Muscle layer of duodenum (tissue), 2 donors: ENCODE data around the gene HYAL1.

Experiments used
- H3K27ac ChIP-seq: one replicate; pipeline ENCODE4 v1.7.0; 2013; ENCODE audit warnings: mild to moderate bottlenecking, low read length
- H3K27me3 ChIP-seq: one replicate; pipeline ENCODE4 v1.7.0; 2013; ENCODE audit warnings: low read depth, mild to moderate bottlenecking, control low read depth, low read length
- H3K36me3 ChIP-seq, 2 donors: one replicate each; pipeline ENCODE4 v1.7.0; 2013; ENCODE audit warnings: low read length in 2 of 2, control low read depth in 1 of 2, mild to moderate bottlenecking in 1 of 2; ENCODE audit not compliant: insufficient read depth in 2 of 2, control insufficient read depth in 1 of 2
- H3K4me1 ChIP-seq, 2 donors: one replicate each; pipeline ENCODE4 v1.7.0; 2013; ENCODE audit warnings: low read length in 2 of 2, mild to moderate bottlenecking in 2 of 2, control low read depth in 1 of 2, moderate library complexity in 1 of 2; ENCODE audit not compliant: insufficient read depth in 2 of 2, control insufficient read depth in 1 of 2
- H3K4me3 ChIP-seq, 2 donors: one replicate each; pipeline ENCODE4 v1.7.0; 2013; ENCODE audit warnings: low read length in 2 of 2, low read depth in 1 of 2, mild to moderate bottlenecking in 1 of 2
- H3K9me3 ChIP-seq, 2 donors: one replicate each; pipeline ENCODE4 v1.7.0; 2013; ENCODE audit warnings: low read length in 2 of 2, control low read depth in 1 of 2, mild to moderate bottlenecking in 1 of 2; ENCODE audit not compliant: control insufficient read depth in 1 of 2
- donor health status: healthy.

The HYAL1 gene

GRCh38 chr3:50268703-50269451 is 34.5 kb downstream of the HYAL1 start, which contains the start of gene SEMA3B:
SEMA3B (plus strand) TSS chr3:50269147; CDS start chr3:50269241, 94 bp downstream.
- Histone ChIP-seq H3K9me3 (no peaks in the 10 kb centered on the region), H3K27ac (peak within 1 kb of the TSS; percentile 93), H3K27me3 (no peaks in the 10 kb centered on the region), H3K4me1 (peaks cover 35 to 53% of the 10 kb centered on the region in 2 donors), H3K4me3 (peak within 1 kb of the TSS; percentile 59 to 61), H3K36me3 (no peaks in the 10 kb centered on the region)

GRCh38 chr3:50268276-50268675 is 35.1 kb downstream of the HYAL1 start:
- Histone ChIP-seq H3K27me3 (no peaks in the 10 kb centered on the region), H3K27ac (peak overlapping the region; percentile 93), H3K4me1 (peaks cover 35 to 47% of the 10 kb centered on the region in 2 donors), H3K9me3 (no peaks in the 10 kb centered on the region), H3K36me3 (no peaks in the 10 kb centered on the region), H3K4me3 (peak overlapping the region; percentile 59 to 61)

DNA sequence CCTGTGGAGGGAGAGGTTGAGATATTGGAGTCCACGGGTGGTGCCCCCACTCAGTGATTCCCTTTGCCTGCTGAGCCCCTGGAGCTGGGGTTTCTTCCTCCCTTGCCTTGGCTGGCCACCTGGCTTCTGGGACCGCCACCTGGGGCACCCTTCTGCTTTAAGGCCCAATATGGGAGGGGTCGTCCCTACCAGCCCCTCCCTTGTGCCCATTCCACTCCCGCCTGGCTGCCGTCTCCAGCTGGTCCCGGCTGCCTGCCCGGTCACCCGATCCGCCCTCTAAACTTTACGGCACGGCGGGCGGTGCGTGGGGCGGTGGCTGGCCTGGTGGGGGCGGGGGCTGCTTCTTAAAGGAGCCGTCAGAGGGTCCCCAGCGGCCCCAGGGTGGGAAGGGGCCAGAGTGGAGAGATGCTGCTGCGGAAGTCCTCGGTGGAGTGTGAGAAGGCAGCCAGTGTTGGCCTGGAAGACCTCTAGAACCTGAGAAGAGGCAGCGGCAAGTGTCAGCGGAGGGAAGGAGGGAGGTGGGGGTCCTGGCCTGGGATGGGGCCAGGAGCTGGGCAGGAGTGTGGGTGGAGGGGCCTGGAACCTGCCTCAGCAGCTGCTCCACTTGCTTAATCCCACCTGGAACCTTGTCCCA is 36.0 kb downstream of the HYAL1 start:
- Histone ChIP-seq H3K4me3 (peak overlapping the region; percentile 59 to 61), H3K9me3 (no peaks in the 10 kb centered on the region), H3K4me1 (peaks cover 35 to 43% of the 10 kb centered on the region in 2 donors), H3K27ac (peak overlapping the region; percentile 93), H3K27me3 (no peaks in the 10 kb centered on the region), H3K36me3 (no peaks in the 10 kb centered on the region)

DNA sequence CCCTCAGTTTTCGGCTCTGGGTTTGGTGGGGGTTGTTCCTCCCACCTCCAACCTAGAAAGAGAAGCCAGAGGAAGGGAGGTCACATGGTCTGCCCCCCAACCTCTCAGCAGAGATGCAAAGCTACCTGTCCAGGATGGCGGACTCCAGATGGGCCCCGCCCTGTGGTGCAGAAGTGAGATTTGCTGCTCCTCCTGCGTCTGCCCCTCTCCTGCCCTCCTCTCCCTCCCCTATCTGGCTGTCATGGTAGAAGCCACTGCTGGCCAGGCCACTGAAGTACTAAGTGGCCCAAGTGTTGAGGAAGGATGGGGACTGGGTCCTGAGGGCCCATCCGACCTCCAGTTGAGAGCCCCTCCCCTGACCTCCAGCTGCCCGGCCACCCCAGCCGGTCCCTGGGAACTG is 36.5 kb downstream of the HYAL1 start:
- Histone ChIP-seq H3K27ac (peak overlapping the region; percentile 87), H3K36me3 (no peaks in the 10 kb centered on the region), H3K27me3 (no peaks in the 10 kb centered on the region), H3K4me1 (peaks cover 35 to 43% of the 10 kb centered on the region in 2 donors), H3K4me3 (peak overlapping the region; percentile 59 to 61), H3K9me3 (no peaks in the 10 kb centered on the region)

DNA sequence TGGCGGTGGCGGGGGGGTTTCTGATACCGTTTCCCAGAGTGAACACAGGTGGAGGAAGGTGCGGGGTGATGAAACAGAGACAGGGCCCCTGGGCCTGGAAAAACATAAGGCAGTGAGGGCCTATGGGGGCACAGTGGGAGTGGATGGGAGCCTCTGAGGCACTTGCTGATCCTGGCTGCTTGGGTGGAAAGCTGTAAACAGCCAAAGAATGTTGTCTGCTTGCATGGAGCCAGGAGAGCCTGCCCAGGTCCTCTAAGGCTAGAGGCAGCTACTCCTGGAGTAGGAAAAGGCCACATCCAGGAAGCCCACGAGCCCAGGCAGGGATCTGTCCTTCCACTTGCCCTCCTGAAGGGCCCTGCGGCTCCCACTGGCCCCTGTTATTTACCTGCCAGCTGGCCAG is 37.4 kb downstream of the HYAL1 start:
- Histone ChIP-seq H3K27ac (peak overlapping the region; percentile 87), H3K4me3 (peak overlapping the region; percentile 59 to 61), H3K9me3 (no peaks in the 10 kb centered on the region), H3K4me1 (peaks cover 31 to 51% of the 10 kb centered on the region in 2 donors), H3K36me3 (no peaks in the 10 kb centered on the region), H3K27me3 (no peaks in the 10 kb centered on the region)

DNA sequence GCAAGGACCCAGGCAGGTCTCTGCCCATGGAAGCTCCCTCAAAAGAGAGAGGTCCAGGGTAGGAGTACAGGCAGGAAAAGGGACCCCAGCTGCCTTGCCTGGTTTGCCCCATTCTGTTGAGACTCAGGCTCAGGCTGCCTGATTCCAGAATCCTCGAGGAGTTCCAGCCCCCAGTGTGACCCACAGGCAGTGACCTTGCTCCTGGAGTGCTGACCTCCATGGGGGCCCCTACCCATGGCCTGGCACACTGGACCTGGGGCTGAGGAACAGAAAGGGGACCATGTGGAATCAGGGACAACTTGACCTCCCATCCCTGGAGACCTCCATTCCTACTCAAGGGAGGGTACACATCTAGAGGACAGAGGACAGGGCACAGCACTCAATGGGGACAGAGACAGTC is 37.8 kb downstream of the HYAL1 start:
- Histone ChIP-seq H3K4me1 (peaks cover 33 to 56% of the 10 kb centered on the region in 2 donors), H3K27ac (peak overlapping the region; percentile 87)

GRCh38 chr3:50264964-50265485 is 38.3 kb downstream of the HYAL1 start:
- Histone ChIP-seq H3K4me1 (peaks cover 33 to 58% of the 10 kb centered on the region in 2 donors), H3K9me3 (no peaks in the 10 kb centered on the region), H3K27me3 (no peaks in the 10 kb centered on the region), H3K4me3 (peak overlapping the region in 1 of 2 donors; percentile 27), H3K27ac (peak overlapping the region; percentile 87), H3K36me3 (no peaks in the 10 kb centered on the region)

More for the DNA sequence above, 37.8 kb downstream of the HYAL1 start:
- Histone ChIP-seq H3K36me3 (no peaks in the 10 kb centered on the region), H3K4me3 (peak overlapping the region in 1 of 2 donors; percentile 27), H3K27me3 (no peaks in the 10 kb centered on the region), H3K9me3 (no peaks in the 10 kb centered on the region)

DNA sequence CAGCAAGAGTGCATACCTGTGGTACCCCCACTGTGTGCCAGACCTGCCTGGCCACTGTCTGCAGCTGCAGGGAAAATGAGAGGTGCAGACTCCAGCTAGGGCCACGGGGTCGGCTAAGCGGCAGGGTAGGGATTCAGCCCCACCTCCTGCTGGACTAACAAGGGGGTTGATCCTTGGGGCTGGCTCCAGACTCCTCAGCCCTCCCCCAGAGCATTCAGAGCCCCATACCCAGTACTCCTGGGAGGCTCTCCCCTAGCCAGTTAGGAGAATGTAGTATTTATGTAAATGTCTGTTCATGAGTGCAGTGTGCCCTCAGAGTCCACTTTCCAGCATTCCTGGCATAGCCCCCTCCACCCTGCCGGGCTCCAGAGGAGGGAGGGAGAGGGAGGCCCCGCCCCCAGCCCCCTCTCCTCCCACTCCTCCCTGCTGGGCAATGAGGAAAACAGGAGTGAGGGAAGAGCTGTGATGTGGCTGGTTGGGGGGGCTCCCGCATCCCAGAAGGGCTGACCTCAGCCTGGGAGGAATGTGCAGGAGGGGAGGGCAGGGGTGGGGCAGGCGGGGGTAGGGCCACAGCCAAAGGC is 38.9 kb downstream of the HYAL1 start:
- Histone ChIP-seq H3K36me3 (no peaks in the 10 kb centered on the region), H3K4me1 (peaks cover 33 to 62% of the 10 kb centered on the region in 2 donors), H3K27me3 (no peaks in the 10 kb centered on the region), H3K4me3 (peak overlapping the region in 1 of 2 donors; percentile 40), H3K9me3 (no peaks in the 10 kb centered on the region), H3K27ac (peak overlapping the region; percentile 87)

DNA sequence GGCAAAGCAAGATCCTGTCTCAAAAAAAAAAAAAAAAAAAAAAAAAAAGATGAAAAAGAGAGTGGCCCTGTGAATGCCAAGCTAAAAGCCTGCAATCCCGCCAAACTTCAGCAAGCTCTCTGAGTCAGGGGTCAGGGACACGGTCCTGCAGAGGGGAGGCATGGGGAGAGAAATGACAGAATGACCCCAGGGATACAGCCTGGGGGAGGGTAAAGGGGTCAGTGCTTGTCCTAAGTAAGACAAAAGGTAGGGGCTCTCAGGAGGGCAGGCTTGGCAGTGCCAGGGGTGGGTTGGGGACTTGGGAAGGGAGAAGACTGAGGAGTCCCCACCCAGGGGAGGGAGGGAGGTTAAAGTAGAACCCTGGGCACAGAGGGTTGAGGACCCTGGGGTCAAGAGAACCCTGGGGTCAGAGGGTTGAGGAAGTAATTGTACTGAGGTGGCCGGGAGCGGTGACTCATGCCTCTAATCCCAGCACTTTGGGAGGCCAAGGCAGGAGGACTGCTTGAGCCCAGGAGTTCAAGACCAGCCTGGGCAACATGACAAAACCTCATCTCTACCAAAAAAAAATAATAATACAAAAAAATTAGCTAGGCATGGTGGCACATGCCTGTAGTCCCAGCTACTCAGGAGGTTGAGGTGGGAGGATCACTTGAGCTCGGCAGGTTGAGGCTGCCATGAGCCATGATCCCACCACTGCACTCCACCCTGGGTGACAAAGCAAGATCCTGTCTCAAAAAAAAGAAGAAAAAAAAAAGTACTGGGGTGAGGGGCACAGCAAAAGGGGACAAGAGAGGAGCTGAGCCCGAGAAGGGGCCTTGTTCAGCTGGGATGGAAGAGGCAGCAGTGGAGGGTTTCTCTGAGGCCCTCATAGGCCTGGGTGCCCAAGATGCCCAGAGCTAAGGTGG is 39.6 kb downstream of the HYAL1 start:
- no peaks in the 10 kb centered on the region for H3K9me3 ChIP-seq
- H3K27me3 ChIP-seq: no peaks in the 10 kb centered on the region
- peaks cover 36 to 58% of the 10 kb centered on the region in 2 donors for H3K4me1 ChIP-seq
- H3K36me3 ChIP-seq: peaks cover 0 to under 1% of the 10 kb centered on the region in 2 donors
- H3K27ac ChIP-seq: peak overlapping the region; percentile 87
- H3K4me3 ChIP-seq: peak overlapping the region in 1 of 2 donors; percentile 40

- Histone ChIP-seq H3K4me3 (no peak overlapping the region), H3K9me3 (no peaks in the 10 kb centered on the region), H3K36me3 (peaks cover 3 to 10% of the 10 kb centered on the region in 2 donors), H3K27me3 (no peaks in the 10 kb centered on the region), H3K27ac (no peak overlapping the region), H3K4me1 (peaks cover 29 to 49% of the 10 kb centered on the region in 2 donors)
Observed at GRCh38 chr3:50262778-50263177, 40.6 kb downstream of the HYAL1 start.
